DND-41 (cell line): ENCODE results near the gene SMARCA1.

ENCODE experiments used
- ATAC-seq: fragments of 200-7000 bp; cut with Tn5 transposase; 3 replicates; pipeline ENCODE4 v1.9.1; 2021; ENCODE audit warnings: low read depth; ENCODE audit not compliant: insufficient read depth
- DNase-seq: peaks from one replicate; pipeline ENCODE4 v3.0.0-alpha.2; 2020
- H2AFZ ChIP-seq: 2 replicates; pipeline ENCODE4 v1.6.0; 2012; ENCODE audit warnings: low read depth, low read length
- H3K27ac ChIP-seq: 2 replicates; pipeline ENCODE4 v1.5.1; 2012; ENCODE audit warnings: low read length, inconsistent platforms
- H3K27me3 ChIP-seq: fragments of 200-600 bp; sonication (generic); 2 replicates; pipeline ENCODE4 v1.6.0; 2012; ENCODE audit warnings: low read length, mild to moderate bottlenecking, inconsistent platforms; ENCODE audit not compliant: insufficient read depth, poor library complexity
- H3K36me3 ChIP-seq: 2 replicates; pipeline ENCODE4 v1.5.1; 2012; ENCODE audit warnings: low read length, inconsistent platforms; ENCODE audit not compliant: insufficient read depth
- H3K4me1 ChIP-seq: 2 replicates; pipeline ENCODE4 v1.5.1; 2012; ENCODE audit warnings: mild to moderate bottlenecking, low read length; ENCODE audit not compliant: insufficient read depth
- H3K4me2 ChIP-seq: 2 replicates; pipeline ENCODE4 v1.6.0; 2012; ENCODE audit warnings: mild to moderate bottlenecking, moderate library complexity, low read length, inconsistent platforms; ENCODE audit not compliant: insufficient read depth
- H3K4me3 ChIP-seq, 2 experiments: fragments of 200-600 bp in 1 of 2; shearing (Covaris generic) in 1 of 2; 2 replicates each; pipeline ENCODE4 v1.5.1; 2012 to 2016; ENCODE audit warnings: inconsistent platforms in 2 of 2, low read length in 2 of 2, mild to moderate bottlenecking in 2 of 2, low read depth in 1 of 2, moderate library complexity in 1 of 2
- H3K79me2 ChIP-seq: 2 replicates; pipeline ENCODE4 v1.6.0; 2012; ENCODE audit warnings: low read length, inconsistent platforms; ENCODE audit not compliant: insufficient read depth
- H3K9ac ChIP-seq: 2 replicates; pipeline ENCODE4 v1.6.0; 2012; ENCODE audit warnings: low read depth, mild to moderate bottlenecking, inconsistent platforms, low read length, moderate library complexity
- H3K9me3 ChIP-seq: 2 replicates; pipeline ENCODE4 v1.5.1; 2012; ENCODE audit warnings: low read length, moderate library complexity, mild to moderate bottlenecking, inconsistent platforms; ENCODE audit not compliant: insufficient read depth, severe bottlenecking
- H4K20me1 ChIP-seq: 2 replicates; pipeline ENCODE4 v1.6.0; 2012; ENCODE audit warnings: low read length; ENCODE audit not compliant: insufficient read depth
- CTCF ChIP-seq: IDR thresholded peaks from 2 replicates; pipeline ENCODE4 v1.5.1; 2012; ENCODE audit warnings: borderline replicate concordance, low read length, moderate library complexity, mild to moderate bottlenecking; ENCODE audit not compliant: poor library complexity, severe bottlenecking; ENCODE audit errors: extremely low read depth
- EZH2 ChIP-seq: IDR thresholded peaks from 3 replicates; pipeline ENCODE4 v1.6.1; 2012; ENCODE audit warnings: borderline replicate concordance, low read depth, mild to moderate bottlenecking, moderate library complexity, low read length, inconsistent platforms; ENCODE audit not compliant: severe bottlenecking

The SMARCA1 gene

GRCh38 chrX:129512409-129512808 lies 10.9 kb downstream of the SMARCA1 start:
- H2AFZ ChIP-seq: no peak overlapping the region
- H3K4me3 ChIP-seq: no peak overlapping the region
- DNase-seq: no peak
- H3K79me2 ChIP-seq: no peaks in the 10 kb centered on the region
- TF ChIP-seq CTCF: no peak
- TF ChIP-seq EZH2: no peak
- H3K4me1 ChIP-seq: no peaks in the 10 kb centered on the region
- no peaks in the 10 kb centered on the region for H4K20me1 ChIP-seq
- no peak for ATAC-seq
- no peak overlapping the region for H3K9ac ChIP-seq
- H3K27ac ChIP-seq: no peak overlapping the region
- H3K4me2 ChIP-seq: no peak overlapping the region
- H3K36me3 ChIP-seq: no peaks in the 10 kb centered on the region
- no peaks in the 10 kb centered on the region for H3K27me3 ChIP-seq
- H3K9me3 ChIP-seq: no peaks in the 10 kb centered on the region

- H4K20me1 ChIP-seq: no peaks in the 10 kb centered on the region
- DNase-seq: no peak
- H3K27me3 ChIP-seq: no peaks in the 10 kb centered on the region
- TF ChIP-seq EZH2: no peak
- no peak for TF ChIP-seq CTCF
- H3K9me3 ChIP-seq: no peaks in the 10 kb centered on the region
- no peaks in the 10 kb centered on the region for H3K4me1 ChIP-seq
- no peak overlapping the region for H3K4me3 ChIP-seq
- no peak overlapping the region for H2AFZ ChIP-seq
- no peaks in the 10 kb centered on the region for H3K36me3 ChIP-seq
- no peak overlapping the region for H3K27ac ChIP-seq
- ATAC-seq: no peak
- H3K4me2 ChIP-seq: no peak overlapping the region
- no peaks in the 10 kb centered on the region for H3K79me2 ChIP-seq
- H3K9ac ChIP-seq: no peak overlapping the region
Observed at GRCh38 chrX:129511689-129512088, 11.6 kb downstream of the SMARCA1 start.

- H3K36me3 ChIP-seq: no peaks in the 10 kb centered on the region
- TF ChIP-seq EZH2: no peak
- no peak for TF ChIP-seq CTCF
- no peak overlapping the region for H2AFZ ChIP-seq
- no peaks in the 10 kb centered on the region for H3K79me2 ChIP-seq
- no peaks in the 10 kb centered on the region for H3K4me1 ChIP-seq
- ATAC-seq (no peak), DNase-seq (no peak)
- no peaks in the 10 kb centered on the region for H3K27me3 ChIP-seq
- H3K27ac ChIP-seq: no peak overlapping the region
- H3K9me3 ChIP-seq: no peaks in the 10 kb centered on the region
- no peak overlapping the region for H3K4me2 ChIP-seq
- no peaks in the 10 kb centered on the region for H4K20me1 ChIP-seq
- H3K4me3 ChIP-seq: no peak overlapping the region
- H3K9ac ChIP-seq: no peak overlapping the region
Observed at GRCh38 chrX:129510331-129510730, 13.0 kb downstream of the SMARCA1 start.
